GM23338 (cell line): ENCODE results near the gene CCDC170. TPM values are rescaled to one million over a fixed set of nuclear protein-coding genes. Genes with fewer than 3 reads are reported as not detected.

Source experiments
- ATAC-seq: fragments of 200-7000 bp; cut with Tn5 transposase; 3 replicates; pipeline ENCODE4 v1.9.1; 2020
- DNase-seq: peaks from one replicate; pipeline ENCODE4 v3.0.0-alpha.2; 2015; ENCODE audit warnings: low spot score
- H2AFZ ChIP-seq: fragments of 200-600 bp; sonication (generic); 2 replicates; pipeline ENCODE4 v1.8.0; 2016; ENCODE audit warnings: antibody characterized with exemption, mild to moderate bottlenecking, moderate library complexity
- H3F3A ChIP-seq: fragments of 200-600 bp; sonication (generic); replicated peaks from 2 replicates; pipeline ENCODE4 v1.8.0; 2017; ENCODE audit warnings: antibody characterized with exemption, mixed run types, low read depth
- H3K27ac ChIP-seq: fragments of 200-600 bp; sonication (generic); 2 replicates; pipeline ENCODE4 v1.6.1; 2016; ENCODE audit warnings: low read depth
- H3K27me3 ChIP-seq: fragments of 200-600 bp; sonication (generic); 2 replicates; pipeline ENCODE4 v1.8.0; 2016; ENCODE audit warnings: mild to moderate bottlenecking, mixed run types, moderate library complexity; ENCODE audit not compliant: insufficient read depth
- H3K36me3 ChIP-seq: fragments of 200-600 bp; sonication (generic); 2 replicates; pipeline ENCODE4 v1.8.0; 2016; ENCODE audit warnings: mild to moderate bottlenecking; ENCODE audit not compliant: insufficient read depth
- H3K4me1 ChIP-seq: fragments of 200-600 bp; sonication (generic); 2 replicates; pipeline ENCODE4 v1.8.0; 2016; ENCODE audit warnings: mild to moderate bottlenecking, moderate library complexity; ENCODE audit not compliant: insufficient read depth
- H3K4me2 ChIP-seq: fragments of 200-600 bp; sonication (generic); 2 replicates; pipeline ENCODE4 v1.7.1; 2017; ENCODE audit warnings: mixed run types
- H3K4me3 ChIP-seq: fragments of 200-600 bp; sonication (generic); 2 replicates; pipeline ENCODE4 v1.6.1; 2016; ENCODE audit warnings: mixed run types
- H3K79me2 ChIP-seq: fragments of 200-600 bp; sonication (generic); replicated peaks from 2 replicates; pipeline ENCODE4 v1.8.0; 2017; ENCODE audit warnings: mild to moderate bottlenecking; ENCODE audit not compliant: insufficient read depth
- H3K9me2 ChIP-seq: fragments of 200-600 bp; sonication (generic); 2 replicates; pipeline ENCODE4 v1.8.0; 2017; ENCODE audit not compliant: insufficient read depth
- H4K20me1 ChIP-seq: fragments of 200-600 bp; sonication (generic); replicated peaks from 2 replicates; pipeline ENCODE4 v1.8.0; 2017; ENCODE audit warnings: mild to moderate bottlenecking; ENCODE audit not compliant: insufficient read depth
- H3K27ac Mint-ChIP-seq: 2 replicates; pipeline ENCODE4 v1.8.0; 2020; ENCODE audit warnings: inconsistent platforms, mild to moderate bottlenecking, moderate library complexity, mixed read lengths
- H3K27me3 Mint-ChIP-seq: 3 replicates; pipeline ENCODE4 v1.8.0; 2022; ENCODE audit warnings: low read depth, mild to moderate bottlenecking, moderate library complexity, mixed read lengths, inconsistent platforms; ENCODE audit not compliant: insufficient read depth, poor library complexity
- H3K36me3 Mint-ChIP-seq: 3 replicates; pipeline ENCODE4 v1.8.0; 2021; ENCODE audit warnings: low read depth, mild to moderate bottlenecking, inconsistent platforms, moderate library complexity, mixed read lengths
- H3K4me1 Mint-ChIP-seq: 3 replicates; pipeline ENCODE4 v1.8.0; 2020; ENCODE audit warnings: mild to moderate bottlenecking, inconsistent platforms, mixed read lengths
- H3K4me3 Mint-ChIP-seq: 3 replicates; pipeline ENCODE4 v1.8.0; 2021; ENCODE audit warnings: moderate library complexity, mild to moderate bottlenecking, inconsistent platforms, mixed read lengths
- H3K9me3 Mint-ChIP-seq: 3 replicates; pipeline ENCODE4 v1.8.0; 2020; ENCODE audit warnings: moderate library complexity, mild to moderate bottlenecking, inconsistent platforms, mixed read lengths
- CREB1 ChIP-seq: fragments of 250-450 bp; sonication (Bioruptor Pico); IDR thresholded peaks from 2 replicates; pipeline ENCODE4 v1.5.0; 2020; ENCODE audit warnings: low read depth, mild to moderate bottlenecking, moderate library complexity
- EZH2 ChIP-seq: fragments of 200-600 bp; sonication (generic); IDR thresholded peaks from one replicate; pipeline ENCODE4 v1.8.0; 2017; ENCODE audit warnings: antibody characterized with exemption, mild to moderate bottlenecking, low read depth; ENCODE audit not compliant: unreplicated experiment
- EZH2phosphoT487 ChIP-seq: fragments of 200-600 bp; sonication (generic); IDR thresholded peaks from one replicate; pipeline ENCODE4 v1.8.1; 2018; ENCODE audit warnings: antibody characterized with exemption; ENCODE audit not compliant: unreplicated experiment
- JUNB ChIP-seq: IDR thresholded peaks from one replicate; pipeline ENCODE4 v1.6.1; 2016; ENCODE audit warnings: antibody characterized with exemption; ENCODE audit not compliant: unreplicated experiment
- NANOG ChIP-seq: IDR thresholded peaks from 2 replicates; pipeline ENCODE4 v1.6.1; 2016; ENCODE audit warnings: antibody characterized with exemption, borderline replicate concordance
- POLR2AphosphoS5 ChIP-seq: IDR thresholded peaks from 2 replicates; pipeline ENCODE4 v1.6.1; 2016; ENCODE audit warnings: antibody characterized with exemption, low read depth
- STAT1 ChIP-seq: IDR thresholded peaks from one replicate; pipeline ENCODE4 v1.6.1; 2016; ENCODE audit warnings: antibody characterized with exemption; ENCODE audit not compliant: unreplicated experiment
- ZNF114 ChIP-seq: fragments of 250-450 bp; sonication (Bioruptor Pico); IDR thresholded peaks from 2 replicates; pipeline ENCODE4 v1.5.0; 2020; ENCODE audit warnings: mild to moderate bottlenecking, moderate library complexity
- ZNF331 ChIP-seq: fragments of 250-450 bp; sonication (Bioruptor Pico); IDR thresholded peaks from 2 replicates; pipeline ENCODE4 v1.5.0; 2020; ENCODE audit warnings: low read depth, mild to moderate bottlenecking, moderate library complexity
- polyA plus RNA-seq: library from polyadenylated mRNA; unstranded; fragments of >200 nt; fragmentation: Nextera tagmentation; extraction: Ambion mirVana; gene quantifications from 2 replicates; pipeline ENCODE4 v1.2.1, GENCODE V29; 2016
- total RNA-seq: library from RNA; depleted of rRNA; stranded (reverse); fragments of >200 nt; shearing (Covaris generic); gene quantifications from 2 replicates; pipeline ENCODE4 v1.2.3, GENCODE V29; 2014
- TF ChIP-seq, protein P1 (sequence below): fragments of 250-450 bp; sonication (Bioruptor Pico); IDR thresholded peaks from 2 replicates; pipeline ENCODE4 v1.5.0; 2020; ENCODE audit warnings: mild to moderate bottlenecking, moderate library complexity
- TF ChIP-seq, protein P2 (sequence below), 2 experiments: fragments of 200-600 bp in 1 of 2; sonication (generic) in 1 of 2; conservative IDR thresholded peaks; 2 replicates each; pipeline versions ENCODE4 v1.5.1 to v1.6.1; 2016 to 2017; ENCODE audit warnings: antibody characterized with exemption in 2 of 2, low read depth in 2 of 2, mild to moderate bottlenecking in 2 of 2, moderate library complexity in 1 of 2
- TF ChIP-seq, protein P3 (sequence below): IDR thresholded peaks from 2 replicates; pipeline ENCODE4 v1.6.1; 2016; ENCODE audit warnings: antibody characterized with exemption
- TF ChIP-seq, protein P4 (sequence below): IDR thresholded peaks from one replicate; pipeline ENCODE4 v1.6.1; 2018; ENCODE audit warnings: antibody characterized with exemption; ENCODE audit not compliant: unreplicated experiment

CCDC170 gene
- total and polyA plus RNA-seq, 2 experiments from 2014 or later = 0.18 TPM; not detected in 1

DNA sequence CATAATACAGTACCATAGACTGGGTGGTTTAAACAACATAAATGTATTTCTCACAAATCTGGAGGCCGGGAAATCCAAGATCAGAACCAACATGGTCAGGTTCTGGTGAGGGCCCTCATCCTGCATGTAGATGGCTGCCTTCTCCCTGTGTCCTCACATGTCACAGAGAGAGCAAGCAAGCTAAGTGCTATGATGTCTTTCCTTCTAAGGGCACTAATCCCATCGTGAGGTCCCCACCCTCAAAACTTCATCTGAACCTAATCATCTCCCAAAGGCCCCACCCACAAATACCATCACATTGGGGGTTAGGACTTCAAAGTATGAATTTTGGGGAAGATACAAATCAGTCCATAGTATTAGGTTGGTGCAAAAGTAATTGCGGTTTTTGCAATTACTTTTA is 56.8 kb downstream of the CCDC170 start:
- TF ChIP-seq EZH2phosphoT487 (no peak), ZNF114 (CRISPR knock-in tag) (no peak), ZNF331 (CRISPR knock-in tag) (no peak), POLR2AphosphoS5 (no peak), EZH2 (no peak), STAT1 (no peak), JUNB (no peak), NANOG (no peak), CREB1 (CRISPR knock-in tag) (no peak)
- TF ChIP-seq, protein P1, sequence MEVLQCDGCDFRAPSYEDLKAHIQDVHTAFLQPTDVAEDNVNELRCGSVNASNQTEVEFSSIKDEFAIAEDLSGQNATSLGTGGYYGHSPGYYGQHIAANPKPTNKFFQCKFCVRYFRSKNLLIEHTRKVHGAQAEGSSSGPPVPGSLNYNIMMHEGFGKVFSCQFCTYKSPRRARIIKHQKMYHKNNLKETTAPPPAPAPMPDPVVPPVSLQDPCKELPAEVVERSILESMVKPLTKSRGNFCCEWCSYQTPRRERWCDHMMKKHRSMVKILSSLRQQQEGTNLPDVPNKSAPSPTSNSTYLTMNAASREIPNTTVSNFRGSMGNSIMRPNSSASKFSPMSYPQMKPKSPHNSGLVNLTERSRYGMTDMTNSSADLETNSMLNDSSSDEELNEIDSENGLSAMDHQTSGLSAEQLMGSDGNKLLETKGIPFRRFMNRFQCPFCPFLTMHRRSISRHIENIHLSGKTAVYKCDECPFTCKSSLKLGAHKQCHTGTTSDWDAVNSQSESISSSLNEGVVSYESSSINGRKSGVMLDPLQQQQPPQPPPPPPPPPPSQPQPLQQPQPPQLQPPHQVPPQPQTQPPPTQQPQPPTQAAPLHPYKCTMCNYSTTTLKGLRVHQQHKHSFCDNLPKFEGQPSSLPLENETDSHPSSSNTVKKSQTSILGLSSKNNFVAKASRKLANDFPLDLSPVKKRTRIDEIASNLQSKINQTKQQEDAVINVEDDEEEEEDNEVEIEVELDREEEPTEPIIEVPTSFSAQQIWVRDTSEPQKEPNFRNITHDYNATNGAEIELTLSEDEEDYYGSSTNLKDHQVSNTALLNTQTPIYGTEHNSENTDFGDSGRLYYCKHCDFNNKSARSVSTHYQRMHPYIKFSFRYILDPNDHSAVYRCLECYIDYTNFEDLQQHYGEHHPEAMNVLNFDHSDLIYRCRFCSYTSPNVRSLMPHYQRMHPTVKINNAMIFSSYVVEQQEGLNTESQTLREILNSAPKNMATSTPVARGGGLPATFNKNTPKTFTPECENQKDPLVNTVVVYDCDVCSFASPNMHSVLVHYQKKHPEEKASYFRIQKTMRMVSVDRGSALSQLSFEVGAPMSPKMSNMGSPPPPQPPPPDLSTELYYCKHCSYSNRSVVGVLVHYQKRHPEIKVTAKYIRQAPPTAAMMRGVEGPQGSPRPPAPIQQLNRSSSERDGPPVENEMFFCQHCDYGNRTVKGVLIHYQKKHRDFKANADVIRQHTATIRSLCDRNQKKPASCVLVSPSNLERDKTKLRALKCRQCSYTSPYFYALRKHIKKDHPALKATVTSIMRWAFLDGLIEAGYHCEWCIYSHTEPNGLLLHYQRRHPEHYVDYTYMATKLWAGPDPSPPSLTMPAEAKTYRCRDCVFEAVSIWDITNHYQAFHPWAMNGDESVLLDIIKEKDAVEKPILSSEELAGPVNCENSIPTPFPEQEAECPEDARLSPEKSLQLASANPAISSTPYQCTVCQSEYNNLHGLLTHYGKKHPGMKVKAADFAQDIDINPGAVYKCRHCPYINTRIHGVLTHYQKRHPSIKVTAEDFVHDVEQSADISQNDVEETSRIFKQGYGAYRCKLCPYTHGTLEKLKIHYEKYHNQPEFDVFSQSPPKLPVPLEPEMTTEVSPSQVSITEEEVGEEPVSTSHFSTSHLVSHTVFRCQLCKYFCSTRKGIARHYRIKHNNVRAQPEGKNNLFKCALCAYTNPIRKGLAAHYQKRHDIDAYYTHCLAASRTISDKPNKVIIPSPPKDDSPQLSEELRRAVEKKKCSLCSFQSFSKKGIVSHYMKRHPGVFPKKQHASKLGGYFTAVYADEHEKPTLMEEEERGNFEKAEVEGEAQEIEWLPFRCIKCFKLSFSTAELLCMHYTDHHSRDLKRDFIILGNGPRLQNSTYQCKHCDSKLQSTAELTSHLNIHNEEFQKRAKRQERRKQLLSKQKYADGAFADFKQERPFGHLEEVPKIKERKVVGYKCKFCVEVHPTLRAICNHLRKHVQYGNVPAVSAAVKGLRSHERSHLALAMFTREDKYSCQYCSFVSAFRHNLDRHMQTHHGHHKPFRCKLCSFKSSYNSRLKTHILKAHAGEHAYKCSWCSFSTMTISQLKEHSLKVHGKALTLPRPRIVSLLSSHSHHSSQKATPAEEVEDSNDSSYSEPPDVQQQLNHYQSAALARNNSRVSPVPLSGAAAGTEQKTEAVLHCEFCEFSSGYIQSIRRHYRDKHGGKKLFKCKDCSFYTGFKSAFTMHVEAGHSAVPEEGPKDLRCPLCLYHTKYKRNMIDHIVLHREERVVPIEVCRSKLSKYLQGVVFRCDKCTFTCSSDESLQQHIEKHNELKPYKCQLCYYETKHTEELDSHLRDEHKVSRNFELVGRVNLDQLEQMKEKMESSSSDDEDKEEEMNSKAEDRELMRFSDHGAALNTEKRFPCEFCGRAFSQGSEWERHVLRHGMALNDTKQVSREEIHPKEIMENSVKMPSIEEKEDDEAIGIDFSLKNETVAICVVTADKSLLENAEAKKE (CRISPR knock-in tag) = no peak
- TF ChIP-seq, protein P2, sequence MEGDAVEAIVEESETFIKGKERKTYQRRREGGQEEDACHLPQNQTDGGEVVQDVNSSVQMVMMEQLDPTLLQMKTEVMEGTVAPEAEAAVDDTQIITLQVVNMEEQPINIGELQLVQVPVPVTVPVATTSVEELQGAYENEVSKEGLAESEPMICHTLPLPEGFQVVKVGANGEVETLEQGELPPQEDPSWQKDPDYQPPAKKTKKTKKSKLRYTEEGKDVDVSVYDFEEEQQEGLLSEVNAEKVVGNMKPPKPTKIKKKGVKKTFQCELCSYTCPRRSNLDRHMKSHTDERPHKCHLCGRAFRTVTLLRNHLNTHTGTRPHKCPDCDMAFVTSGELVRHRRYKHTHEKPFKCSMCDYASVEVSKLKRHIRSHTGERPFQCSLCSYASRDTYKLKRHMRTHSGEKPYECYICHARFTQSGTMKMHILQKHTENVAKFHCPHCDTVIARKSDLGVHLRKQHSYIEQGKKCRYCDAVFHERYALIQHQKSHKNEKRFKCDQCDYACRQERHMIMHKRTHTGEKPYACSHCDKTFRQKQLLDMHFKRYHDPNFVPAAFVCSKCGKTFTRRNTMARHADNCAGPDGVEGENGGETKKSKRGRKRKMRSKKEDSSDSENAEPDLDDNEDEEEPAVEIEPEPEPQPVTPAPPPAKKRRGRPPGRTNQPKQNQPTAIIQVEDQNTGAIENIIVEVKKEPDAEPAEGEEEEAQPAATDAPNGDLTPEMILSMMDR (conservative IDR thresholded peaks at IDR 0.05; ENCODE audit: low read depth in 2 of 2) = no peak
- TF ChIP-seq, protein P3, sequence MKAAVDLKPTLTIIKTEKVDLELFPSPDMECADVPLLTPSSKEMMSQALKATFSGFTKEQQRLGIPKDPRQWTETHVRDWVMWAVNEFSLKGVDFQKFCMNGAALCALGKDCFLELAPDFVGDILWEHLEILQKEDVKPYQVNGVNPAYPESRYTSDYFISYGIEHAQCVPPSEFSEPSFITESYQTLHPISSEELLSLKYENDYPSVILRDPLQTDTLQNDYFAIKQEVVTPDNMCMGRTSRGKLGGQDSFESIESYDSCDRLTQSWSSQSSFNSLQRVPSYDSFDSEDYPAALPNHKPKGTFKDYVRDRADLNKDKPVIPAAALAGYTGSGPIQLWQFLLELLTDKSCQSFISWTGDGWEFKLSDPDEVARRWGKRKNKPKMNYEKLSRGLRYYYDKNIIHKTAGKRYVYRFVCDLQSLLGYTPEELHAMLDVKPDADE = no peak
- TF ChIP-seq, protein P4, sequence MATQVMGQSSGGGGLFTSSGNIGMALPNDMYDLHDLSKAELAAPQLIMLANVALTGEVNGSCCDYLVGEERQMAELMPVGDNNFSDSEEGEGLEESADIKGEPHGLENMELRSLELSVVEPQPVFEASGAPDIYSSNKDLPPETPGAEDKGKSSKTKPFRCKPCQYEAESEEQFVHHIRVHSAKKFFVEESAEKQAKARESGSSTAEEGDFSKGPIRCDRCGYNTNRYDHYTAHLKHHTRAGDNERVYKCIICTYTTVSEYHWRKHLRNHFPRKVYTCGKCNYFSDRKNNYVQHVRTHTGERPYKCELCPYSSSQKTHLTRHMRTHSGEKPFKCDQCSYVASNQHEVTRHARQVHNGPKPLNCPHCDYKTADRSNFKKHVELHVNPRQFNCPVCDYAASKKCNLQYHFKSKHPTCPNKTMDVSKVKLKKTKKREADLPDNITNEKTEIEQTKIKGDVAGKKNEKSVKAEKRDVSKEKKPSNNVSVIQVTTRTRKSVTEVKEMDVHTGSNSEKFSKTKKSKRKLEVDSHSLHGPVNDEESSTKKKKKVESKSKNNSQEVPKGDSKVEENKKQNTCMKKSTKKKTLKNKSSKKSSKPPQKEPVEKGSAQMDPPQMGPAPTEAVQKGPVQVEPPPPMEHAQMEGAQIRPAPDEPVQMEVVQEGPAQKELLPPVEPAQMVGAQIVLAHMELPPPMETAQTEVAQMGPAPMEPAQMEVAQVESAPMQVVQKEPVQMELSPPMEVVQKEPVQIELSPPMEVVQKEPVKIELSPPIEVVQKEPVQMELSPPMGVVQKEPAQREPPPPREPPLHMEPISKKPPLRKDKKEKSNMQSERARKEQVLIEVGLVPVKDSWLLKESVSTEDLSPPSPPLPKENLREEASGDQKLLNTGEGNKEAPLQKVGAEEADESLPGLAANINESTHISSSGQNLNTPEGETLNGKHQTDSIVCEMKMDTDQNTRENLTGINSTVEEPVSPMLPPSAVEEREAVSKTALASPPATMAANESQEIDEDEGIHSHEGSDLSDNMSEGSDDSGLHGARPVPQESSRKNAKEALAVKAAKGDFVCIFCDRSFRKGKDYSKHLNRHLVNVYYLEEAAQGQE = no peak
- Histone ChIP-seq H3K4me3 (no peak overlapping the region), H3K27me3 (no peaks in the 10 kb centered on the region), H3K4me1 (no peaks in the 10 kb centered on the region), H3K4me2 (no peak overlapping the region), H3K79me2 (no peaks in the 10 kb centered on the region), H4K20me1 (no peaks in the 10 kb centered on the region), H3K9me2 (peaks cover 3% of the 10 kb centered on the region; the same call in 1 of the 2 replicates), H3F3A (no peaks in the 10 kb centered on the region), H2AFZ (no peak overlapping the region), H3K27ac (no peak overlapping the region), H3K36me3 (no peaks in the 10 kb centered on the region)
- Mint-ChIP-seq H3K4me1 (no peaks in the 10 kb centered on the region; the same call in 2 of the 3 replicates), H3K27me3 (peaks cover 2% of the 10 kb centered on the region), H3K9me3 (no peaks in the 10 kb centered on the region), H3K4me3 (no peak overlapping the region), H3K36me3 (no peaks in the 10 kb centered on the region), H3K27ac (no peak overlapping the region)
- DNase-seq (no peak), ATAC-seq (no peak)
